Activated CD8-positive, alpha-beta T cell treated with anti-CD3 and anti-CD28 coated beads, Interleukin-2, amount 10 ng/mL, durations not matched to agents 7 days and 5 days (primary cell): Measurements from ENCODE around the gene TP53TG3. TPM values are rescaled to one million over a fixed set of nuclear protein-coding genes. Genes with fewer than 3 reads are reported as not detected.
"Not testable (repeated sequence)": the region's sequence is repeated elsewhere in the genome, so short reads cannot be mapped to it uniquely, and the experiment has no call there.

Experiments used
- ATAC-seq: fragments of 150-1000 bp; cut with Tn5 transposase; one replicate; pipeline ENCODE4 v1.10.0; 2021; ENCODE audit warnings: moderate library complexity
- CTCF ChIA-PET: fragments of 350-600 bp; sonication (Branson Sonifier 250); formaldehyde crosslinking; loops from one replicate; lab custom pipeline; 2021; ENCODE audit warnings: antibody characterized with exemption; lab: Charles Lee
- POLR2A ChIA-PET: fragments of 350-600 bp; sonication (Branson Sonifier 250); formaldehyde crosslinking; loops from one replicate; lab custom pipeline; 2021; ENCODE audit warnings: antibody characterized with exemption; lab: Charles Lee
- DNase-seq: peaks from one replicate; pipeline ENCODE4 v3.0.0-alpha.2; 2020
- H3K27ac Mint-ChIP-seq: one replicate; pipeline ENCODE4 v1.8.0; 2021; ENCODE audit warnings: mild to moderate bottlenecking, mixed read lengths
- H3K27me3 Mint-ChIP-seq: one replicate; pipeline ENCODE4 v1.8.0; 2021; ENCODE audit warnings: low read depth, mixed read lengths
- H3K36me3 Mint-ChIP-seq: one replicate; pipeline ENCODE4 v1.8.0; 2021; ENCODE audit warnings: low read depth, mixed read lengths
- H3K4me1 Mint-ChIP-seq: one replicate; pipeline ENCODE4 v1.8.0; 2021; ENCODE audit warnings: low read depth, mixed read lengths
- H3K4me3 Mint-ChIP-seq: one replicate; pipeline ENCODE4 v1.8.0; 2021; ENCODE audit warnings: mild to moderate bottlenecking, mixed read lengths
- H3K9me3 Mint-ChIP-seq: one replicate; pipeline ENCODE4 v1.8.0; 2022; ENCODE audit warnings: mixed read lengths; ENCODE audit not compliant: insufficient read depth
- total RNA-seq, 2 experiments: library from RNA; stranded (reverse); gene quantifications; one replicate each; pipeline ENCODE4 v1.2.3, GENCODE V29; 2021

The TP53TG3 gene, protein sequence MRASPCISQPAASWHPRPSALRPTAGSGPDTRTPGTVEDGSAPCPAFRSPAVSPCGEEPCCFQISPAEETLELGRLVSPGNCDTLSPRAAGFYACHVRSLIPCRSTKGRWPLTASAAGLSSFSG
- not detected for total RNA-seq

DNA sequence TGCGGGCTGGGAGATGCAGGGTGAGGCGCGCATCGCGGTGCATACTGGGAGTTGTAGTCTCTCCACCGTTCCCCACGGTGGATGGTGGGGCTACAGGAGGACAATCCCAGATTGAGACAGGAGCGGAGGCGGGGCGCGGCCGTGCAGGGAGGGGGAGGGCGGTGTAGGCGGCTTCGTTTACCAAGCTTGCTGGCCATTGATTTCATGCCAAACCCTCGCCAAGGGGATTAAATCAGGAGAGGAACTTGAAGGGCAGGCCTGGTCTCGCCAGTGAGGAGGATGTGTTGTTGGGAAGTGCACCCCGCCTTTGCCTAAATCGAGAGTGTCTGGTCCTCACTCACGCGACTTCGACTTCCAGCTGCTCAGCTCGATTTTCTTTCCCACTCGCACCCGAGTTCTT is at the start of gene TP53TG3:
Gene TP53TG3 (minus strand): TSS at position 101 of the 400 bp plus-strand sequence. CDS start 68 bp downstream, at position 33.
- H3K27ac Mint-ChIP-seq, H3K36me3 Mint-ChIP-seq, H3K9me3 Mint-ChIP-seq, H3K4me3 Mint-ChIP-seq, H3K4me1 Mint-ChIP-seq, CTCF ChIA-PET, H3K27me3 Mint-ChIP-seq, DNase-seq, POLR2A ChIA-PET, ATAC-seq: not testable (repeated sequence)

- H3K9me3 Mint-ChIP-seq, POLR2A ChIA-PET, H3K4me3 Mint-ChIP-seq, CTCF ChIA-PET, DNase-seq, H3K36me3 Mint-ChIP-seq, ATAC-seq, H3K27me3 Mint-ChIP-seq, H3K27ac Mint-ChIP-seq, H3K4me1 Mint-ChIP-seq: not testable (repeated sequence)
These were observed 25.1 kb downstream of the TP53TG3 start for GRCh38 chr16:32650876-32651275.

DNA sequence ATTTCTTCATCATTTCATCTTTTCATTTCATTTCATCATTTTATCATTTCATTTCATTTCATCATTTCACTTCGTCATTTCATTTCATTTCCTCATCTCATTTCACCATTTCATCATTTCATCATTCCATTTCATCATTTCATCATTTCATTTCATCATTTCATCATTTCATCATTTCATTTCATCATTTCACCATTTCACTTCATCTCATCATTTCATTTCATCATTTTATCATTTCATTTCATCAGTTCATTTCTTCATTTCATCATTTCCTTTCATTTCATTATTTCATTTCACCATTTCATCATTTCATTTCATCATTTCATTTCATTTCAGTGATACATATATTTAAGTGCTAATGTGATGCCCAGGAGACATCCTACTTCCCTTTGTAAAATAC is 28.4 kb downstream of the TP53TG3 start:
- H3K27ac Mint-ChIP-seq: peak overlapping the region; percentile 4
- H3K4me3 Mint-ChIP-seq, H3K4me1 Mint-ChIP-seq, H3K27me3 Mint-ChIP-seq, H3K36me3 Mint-ChIP-seq, DNase-seq, POLR2A ChIA-PET, CTCF ChIA-PET, ATAC-seq: not testable (repeated sequence)
- peaks cover 10% of the 10 kb centered on the region for H3K9me3 Mint-ChIP-seq

- H3K27me3 Mint-ChIP-seq, DNase-seq, H3K36me3 Mint-ChIP-seq, H3K4me3 Mint-ChIP-seq, ATAC-seq, H3K4me1 Mint-ChIP-seq, H3K27ac Mint-ChIP-seq, POLR2A ChIA-PET, CTCF ChIA-PET: not testable (repeated sequence)
- peaks cover 10% of the 10 kb centered on the region for H3K9me3 Mint-ChIP-seq
These were observed 29.2 kb downstream of the TP53TG3 start for GRCh38 chr16:32646780-32647179.

- H3K27me3 Mint-ChIP-seq, DNase-seq, ATAC-seq, POLR2A ChIA-PET, H3K4me1 Mint-ChIP-seq, H3K4me3 Mint-ChIP-seq, CTCF ChIA-PET, H3K36me3 Mint-ChIP-seq: not testable (repeated sequence)
- H3K27ac Mint-ChIP-seq: peak overlapping the region; percentile 72
- peaks cover 10% of the 10 kb centered on the region for H3K9me3 Mint-ChIP-seq
These were observed 29.8 kb downstream of the TP53TG3 start for GRCh38 chr16:32646177-32646576.

GRCh38 chr16:32645278-32645908 is 30.6 kb downstream of the TP53TG3 start:
- POLR2A ChIA-PET, DNase-seq, H3K4me3 Mint-ChIP-seq, CTCF ChIA-PET, H3K27me3 Mint-ChIP-seq, H3K36me3 Mint-ChIP-seq, ATAC-seq, H3K4me1 Mint-ChIP-seq: not testable (repeated sequence)
- Mint-ChIP-seq H3K9me3 (peaks cover 10% of the 10 kb centered on the region), H3K27ac (peak overlapping the region; percentile 21)

DNA sequence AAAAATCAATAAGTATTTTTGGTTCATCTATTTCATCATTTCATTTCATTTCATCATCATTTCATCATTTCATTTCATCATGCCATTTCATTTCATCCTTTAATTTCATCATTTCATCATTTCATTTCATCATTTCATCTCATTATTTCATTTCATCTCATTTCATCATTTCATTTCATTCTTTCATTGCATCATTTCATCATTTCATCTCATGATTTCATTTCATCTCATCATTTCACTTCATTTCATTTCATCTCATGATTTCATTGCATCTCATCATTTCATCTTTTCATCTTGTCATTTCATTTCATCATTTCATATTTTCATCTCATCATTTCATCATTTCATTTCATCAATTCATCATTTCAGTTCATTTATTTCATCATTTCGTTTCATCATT is 31.2 kb downstream of the TP53TG3 start:
- H3K27ac Mint-ChIP-seq, CTCF ChIA-PET, H3K4me3 Mint-ChIP-seq, POLR2A ChIA-PET, H3K27me3 Mint-ChIP-seq, ATAC-seq, H3K36me3 Mint-ChIP-seq, H3K4me1 Mint-ChIP-seq, DNase-seq: not testable (repeated sequence)
- peaks cover 10% of the 10 kb centered on the region for H3K9me3 Mint-ChIP-seq

DNA sequence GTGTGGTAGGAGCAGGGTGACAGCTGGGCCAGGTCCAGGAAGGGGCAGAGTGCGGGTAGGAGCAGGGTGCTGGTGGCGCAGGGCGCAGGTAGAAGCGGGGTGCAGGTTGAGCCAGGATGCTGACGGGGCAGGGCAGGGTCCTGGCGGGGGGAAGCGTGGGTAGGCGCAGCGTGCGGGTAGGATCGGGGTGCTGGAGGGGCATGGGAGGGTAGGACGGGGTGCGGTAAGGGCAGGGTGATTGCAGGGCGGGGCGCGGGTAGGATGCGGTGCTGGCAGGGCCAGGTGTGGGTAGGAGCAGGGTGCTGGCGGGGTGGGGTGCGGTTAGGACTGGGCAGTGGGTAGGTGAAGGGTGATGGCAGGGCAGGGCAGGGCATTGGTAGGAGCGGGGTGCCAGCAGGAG is 38.4 kb downstream of the TP53TG3 start:
- H3K4me1 Mint-ChIP-seq, H3K4me3 Mint-ChIP-seq, H3K27me3 Mint-ChIP-seq, DNase-seq, H3K27ac Mint-ChIP-seq, CTCF ChIA-PET, ATAC-seq, H3K9me3 Mint-ChIP-seq, H3K36me3 Mint-ChIP-seq, POLR2A ChIA-PET: not testable (repeated sequence)

DNA sequence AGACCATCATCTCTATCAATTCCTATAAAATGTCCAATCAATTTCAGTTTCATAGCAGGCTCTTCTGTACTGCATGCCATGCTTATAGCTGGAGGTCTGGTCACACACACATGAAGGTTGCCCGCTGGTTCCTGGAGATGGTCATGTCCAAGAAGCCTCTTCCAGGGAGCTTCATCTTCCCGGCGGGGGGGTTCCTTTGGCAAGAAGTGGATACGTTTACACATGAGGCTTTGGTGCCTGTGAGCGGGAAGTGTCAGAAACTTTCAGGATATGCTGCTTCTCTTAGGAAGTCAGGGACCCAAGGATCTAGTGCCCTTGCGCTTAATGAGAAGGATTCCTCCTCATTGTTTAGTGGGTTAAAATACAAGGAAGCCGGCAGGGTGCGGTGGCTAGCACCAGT is 43.9 kb downstream of the TP53TG3 start:
- H3K27me3 Mint-ChIP-seq, H3K27ac Mint-ChIP-seq, H3K36me3 Mint-ChIP-seq, CTCF ChIA-PET, H3K4me1 Mint-ChIP-seq, H3K4me3 Mint-ChIP-seq, ATAC-seq, POLR2A ChIA-PET, H3K9me3 Mint-ChIP-seq, DNase-seq: not testable (repeated sequence)
